GM18526 (cell line): ENCODE data around the gene CAPRIN1.
A peak's percentile ranks its signal among the peaks of the same experiment; 100 is the strongest.

Experiments
- POLR2A ChIP-seq: IDR thresholded peaks from 3 replicates; pipeline ENCODE4 v1.6.1; 2011; ENCODE audit not compliant: insufficient read length; ENCODE audit errors: extremely low read depth

Gene CAPRIN1

GRCh38 chr11:34037016-34037415, 14.5 kb upstream of the CAPRIN1 start:
- no peak for TF ChIP-seq POLR2A

- no peak for TF ChIP-seq POLR2A
Observed at GRCh38 chr11:34040571-34040970, 11.0 kb upstream of the CAPRIN1 start.

- no peak for TF ChIP-seq POLR2A
Observed at GRCh38 chr11:34044664-34045485, 6.7 kb upstream of the CAPRIN1 start.

- TF ChIP-seq POLR2A, result no peak
Observed at GRCh38 chr11:34049028-34049427, 2.5 kb upstream of the CAPRIN1 start.

- TF ChIP-seq POLR2A, result no peak
Observed at GRCh38 chr11:34050581-34051348, 766 bp upstream of the CAPRIN1 start.

GRCh38 chr11:34052036-34052607, 591 bp downstream of the CAPRIN1 start:
- TF ChIP-seq POLR2A, result peak; percentile 50

- peak; percentile 3 for TF ChIP-seq POLR2A
Observed at GRCh38 chr11:34052608-34053160, 1.2 kb downstream of the CAPRIN1 start.

GRCh38 chr11:34053161-34053686, 1.7 kb downstream of the CAPRIN1 start:
- TF ChIP-seq POLR2A, result peak; percentile 54

GRCh38 chr11:34055218-34056000, 3.9 kb downstream of the CAPRIN1 start:
- no peak for TF ChIP-seq POLR2A

GRCh38 chr11:34056672-34057071, 5.1 kb downstream of the CAPRIN1 start:
- TF ChIP-seq POLR2A, result no peak

GRCh38 chr11:34063061-34063795, 11.7 kb downstream of the CAPRIN1 start:
- TF ChIP-seq POLR2A, result no peak

GRCh38 chr11:34064291-34064690, 12.8 kb downstream of the CAPRIN1 start:
- no peak for TF ChIP-seq POLR2A

- no peak for TF ChIP-seq POLR2A
Observed at GRCh38 chr11:34065505-34066203, 14.1 kb downstream of the CAPRIN1 start.
